Gastroesophageal sphincter (tissue), 4 donors: Measurements from ENCODE around the gene HIRA. TPM values are rescaled to one million over a fixed set of nuclear protein-coding genes. Genes with fewer than 3 reads are reported as not detected.

Source experiments
- ATAC-seq: fragments of 150-250 bp; one replicate; pipeline ENCODE4 v1.9.1; 2016; ENCODE audit warnings: mild to moderate bottlenecking, moderate library complexity
- H3K27ac ChIP-seq, 4 donors: fragments of 200-600 bp; sonication (generic) in 3 of 4; 1 replicate in 3 of 4; 2 replicates in 1 of 4; pipeline ENCODE4 v1.5.1; 2016 to 2019
- H3K27me3 ChIP-seq: fragments of 200-600 bp; sonication (generic); one replicate; pipeline ENCODE4 v1.5.1; 2019
- H3K36me3 ChIP-seq, 2 donors: fragments of 200-600 bp; sonication (generic); one replicate each; pipeline ENCODE4 v1.5.1; 2019; ENCODE audit warnings: control low read depth in 1 of 2
- H3K4me1 ChIP-seq, 3 donors: fragments of 200-600 bp; sonication (generic); 1 replicate in 2 of 3; 2 replicates in 1 of 3; pipeline ENCODE4 v1.5.1; 2016 to 2019; ENCODE audit warnings: control low read depth in 2 of 3
- H3K4me3 ChIP-seq, 2 donors: fragments of 200-600 bp; sonication (generic); one replicate each; pipeline ENCODE4 v1.5.1; 2019; ENCODE audit warnings: mild to moderate bottlenecking in 1 of 2, moderate library complexity in 1 of 2
- H3K9me3 ChIP-seq, 3 donors: fragments of 200-600 bp; sonication (generic); one replicate each; pipeline ENCODE4 v1.5.1; 2017 to 2019; ENCODE audit warnings: control low read depth in 2 of 3
- CTCF ChIP-seq, 4 experiments: fragments of 200-600 bp in 2 of 4; fragments of 450-650 bp in 2 of 4; sonication (generic) in 1 of 4; IDR thresholded peaks; one replicate each; pipeline ENCODE4 v1.5.1; 2017 to 2019; ENCODE audit warnings: antibody characterized with exemption in 4 of 4, mild to moderate bottlenecking in 2 of 4, moderate library complexity in 2 of 4
- EP300 ChIP-seq: sonication (generic); formaldehyde crosslinking; IDR thresholded peaks from one replicate; pipeline ENCODE4 v1.6.1; 2017; ENCODE audit warnings: antibody characterized with exemption, mild to moderate bottlenecking
- POLR2A ChIP-seq, 2 donors: fragments of 450-650 bp; IDR thresholded peaks; one replicate each; pipeline ENCODE4 v1.6.1; 2017; ENCODE audit warnings: antibody characterized with exemption in 2 of 2, mild to moderate bottlenecking in 2 of 2, moderate library complexity in 1 of 2
- POLR2AphosphoS5 ChIP-seq: sonication (generic); formaldehyde crosslinking; IDR thresholded peaks from one replicate; pipeline ENCODE4 v1.6.1; 2017; ENCODE audit warnings: antibody characterized with exemption
- WGBS, 2 donors: methylation state at CpG; one replicate each; pipeline ENCODE4 v1.1.5; 2018; ENCODE audit warnings: low coverage in 1 of 2; 5-methylcytosine and 5-hydroxymethylcytosine counted together
- total RNA-seq, 4 donors: library from RNA; depleted of rRNA; stranded (reverse); fragments of >200 nt; gene quantifications; one replicate each; pipeline ENCODE4 v1.1.0, GENCODE V29; 2016

Gene HIRA
- total RNA-seq, 4 donors from 2014 or later, result 20.5 to 35.6 (median 26.0) TPM

GRCh38 chr22:19454156-19454555, 22.6 kb upstream of the HIRA start:
- TF ChIP-seq EP300 (no peak), CTCF (IDR thresholded peaks at IDR 0.05) (no peak), POLR2A (IDR thresholded peaks at IDR 0.05) (no peak), POLR2AphosphoS5 (no peak)
- H3K9me3 ChIP-seq, result no peaks in the 10 kb centered on the region
- WGBS, 2 donors, result 54 to 72% methylated on average over 3 to 6 of the region's 6 CpGs
- H3K36me3 ChIP-seq, result peaks cover 0 to 94% of the 10 kb centered on the region in 2 donors
- no peak for ATAC-seq
- H3K27ac ChIP-seq, result no peak overlapping the region
- H3K4me1 ChIP-seq, result peaks cover 0 to 1% (median 0%) of the 10 kb centered on the region in 3 donors
- no peaks in the 10 kb centered on the region for H3K27me3 ChIP-seq
- H3K4me3 ChIP-seq, result no peak overlapping the region

GRCh38 chr22:19453718-19454117, 22.2 kb upstream of the HIRA start:
- WGBS, 2 donors, result 80% methylated on average over 1 of the region's 5 CpGs; no CpG with 5 or more reads in 1 of the 2 donors
- Histone ChIP-seq H3K4me1 (peaks cover 0 to 6% (median 0%) of the 10 kb centered on the region in 3 donors), H3K27me3 (no peaks in the 10 kb centered on the region), H3K4me3 (no peak overlapping the region), H3K36me3 (peaks cover 0 to 90% of the 10 kb centered on the region in 2 donors), H3K9me3 (no peaks in the 10 kb centered on the region), H3K27ac (no peak overlapping the region)
- TF ChIP-seq POLR2A (IDR thresholded peaks at IDR 0.05), result no peak
- TF ChIP-seq POLR2AphosphoS5, result no peak
- no peak for TF ChIP-seq EP300
- TF ChIP-seq CTCF (IDR thresholded peaks at IDR 0.05), result no peak
- no peak for ATAC-seq

GRCh38 chr22:19451570-19451969, 20.0 kb upstream of the HIRA start:
- Histone ChIP-seq H3K9me3 (no peaks in the 10 kb centered on the region), H3K36me3 (peaks cover 0 to 68% of the 10 kb centered on the region in 2 donors), H3K4me1 (peaks cover 0 to 20% (median 5%) of the 10 kb centered on the region in 3 donors), H3K27ac (no peak overlapping the region), H3K4me3 (no peak overlapping the region), H3K27me3 (no peaks in the 10 kb centered on the region)
- no peak for ATAC-seq
- 90 to 96% methylated on average over 4 of the region's 4 CpGs for WGBS, 2 donors
- TF ChIP-seq EP300 (no peak), POLR2AphosphoS5 (no peak), CTCF (IDR thresholded peaks at IDR 0.05) (no peak)

GRCh38 chr22:19450363-19451175, 19.0 kb upstream of the HIRA start:
- no peak overlapping the region for H3K27ac ChIP-seq
- peaks cover 0 to 30% (median 15%) of the 10 kb centered on the region in 3 donors for H3K4me1 ChIP-seq
- 67 to 84% methylated on average over 5 to 8 of the region's 8 CpGs for WGBS, 2 donors
- no peak for ATAC-seq
- no peak for TF ChIP-seq EP300
- H3K9me3 ChIP-seq, result no peaks in the 10 kb centered on the region
- H3K4me3 ChIP-seq, result no peak overlapping the region
- no peaks in the 10 kb centered on the region for H3K27me3 ChIP-seq
- peaks cover 0 to 58% of the 10 kb centered on the region in 2 donors for H3K36me3 ChIP-seq

GRCh38 chr22:19449422-19449767, 17.9 kb upstream of the HIRA start:
- 67% methylated on average over 1 of the region's 2 CpGs; no CpG with 5 or more reads in 1 of the 2 donors for WGBS, 2 donors

More at GRCh38 chr22:19449422-19449767, 17.9 kb upstream of the HIRA start:
- peaks cover 0 to 50% of the 10 kb centered on the region in 2 donors for H3K36me3 ChIP-seq
- ATAC-seq, result no peak
- no peak for TF ChIP-seq CTCF (IDR thresholded peaks at IDR 0.05)
- TF ChIP-seq POLR2AphosphoS5, result no peak
- no peak for TF ChIP-seq POLR2A (IDR thresholded peaks at IDR 0.05)
- TF ChIP-seq EP300, result no peak
- H3K27ac ChIP-seq, result no peak overlapping the region
- H3K4me1 ChIP-seq, result peaks cover 0 to 38% (median 15%) of the 10 kb centered on the region in 3 donors
- H3K4me3 ChIP-seq, result no peak overlapping the region
- no peaks in the 10 kb centered on the region for H3K9me3 ChIP-seq
- H3K27me3 ChIP-seq, result no peaks in the 10 kb centered on the region
